B cell (primary cell): ENCODE results near the gene KLHL1. TPM values are rescaled to one million over a fixed set of nuclear protein-coding genes. Genes with fewer than 3 reads are reported as not detected.

Experiments
- ATAC-seq: fragments of 200-7000 bp; cut with Tn5 transposase; one replicate; pipeline ENCODE4 v1.10.0; 2021; ENCODE audit warnings: low read depth, mild to moderate bottlenecking, moderate number of reproducible peaks, moderate library complexity
- CTCF ChIA-PET: fragments of 350-600 bp; sonication (Branson Sonifier 250); formaldehyde crosslinking; loops from one replicate; lab custom pipeline; 2021; ENCODE audit warnings: antibody characterized with exemption, inconsistent platforms; lab: Charles Lee
- POLR2A ChIA-PET: fragments of 350-600 bp; sonication (Branson Sonifier 250); formaldehyde crosslinking; loops from one replicate; lab custom pipeline; 2021; ENCODE audit warnings: antibody characterized with exemption; lab: Charles Lee
- DNase-seq: peaks from one replicate; pipeline ENCODE4 v3.0.0; 2013
- H2AFZ ChIP-seq: 2 replicates; pipeline ENCODE4 v1.6.1; 2012; ENCODE audit warnings: mild to moderate bottlenecking, low read depth, low read length; ENCODE audit not compliant: insufficient read depth, poor library complexity, severe bottlenecking
- H3K27ac ChIP-seq, 2 donors: 1 replicate in 1 of 2; 2 replicates in 1 of 2; pipeline ENCODE4 v1.5.1; 2012 to 2013; ENCODE audit warnings: low read length in 2 of 2, mild to moderate bottlenecking in 2 of 2, moderate library complexity in 1 of 2
- H3K27me3 ChIP-seq, 4 experiments: fragments of 200-600 bp in 1 of 4; sonication (generic) in 1 of 4; replicated peaks in 1 of 4; 1 replicate in 2 of 4; 2 replicates in 2 of 4; pipeline versions ENCODE4 v1.6.1 to v1.7.0; 2013 to 2016; ENCODE audit warnings: low read length in 3 of 4, mild to moderate bottlenecking in 2 of 4, mixed read lengths in 1 of 4, moderate library complexity in 1 of 4; ENCODE audit not compliant: insufficient read depth in 4 of 4, control insufficient read depth in 3 of 4; ENCODE audit errors: control extremely low read depth in 1 of 4
- H3K36me3 ChIP-seq, 2 experiments: replicated peaks in 1 of 2; 1 replicate in 1 of 2; 2 replicates in 1 of 2; pipeline versions ENCODE4 v1.6.1 to v1.7.1; 2013; ENCODE audit warnings: low read length in 1 of 2; ENCODE audit not compliant: insufficient read depth in 2 of 2, control insufficient read depth in 1 of 2; ENCODE audit errors: control extremely low read depth in 1 of 2, extremely low read depth in 1 of 2
- H3K4me1 ChIP-seq, 2 donors: fragments of 200-600 bp in 1 of 2; sonication (generic) in 1 of 2; 1 replicate in 1 of 2; 2 replicates in 1 of 2; pipeline versions ENCODE4 v1.5.1 to v1.6.1; 2013 to 2017; ENCODE audit warnings: low read length in 2 of 2; ENCODE audit not compliant: control insufficient read depth in 2 of 2, insufficient read depth in 2 of 2
- H3K4me2 ChIP-seq: replicated peaks from 2 replicates; pipeline ENCODE3; 2012; ENCODE audit warnings: mild to moderate bottlenecking, low read depth, low read length; ENCODE audit not compliant: poor library complexity, severe bottlenecking
- H3K4me3 ChIP-seq, 5 experiments: fragments of 200-600 bp in 1 of 5; sonication (generic) in 1 of 5; 1 replicate in 3 of 5; 2 replicates in 2 of 5; pipeline versions ENCODE4 v1.5.1 to v1.7.0; 2011 to 2016; ENCODE audit warnings: low read length in 4 of 5, mild to moderate bottlenecking in 4 of 5, low read depth in 2 of 5, control low read depth in 1 of 5, moderate library complexity in 1 of 5; ENCODE audit not compliant: insufficient read depth in 1 of 5; ENCODE audit errors: control extremely low read depth in 1 of 5, extremely low read depth in 1 of 5
- H3K79me2 ChIP-seq: fragments of 200-600 bp; sonication (generic); one replicate; pipeline ENCODE4 v1.6.0; 2016; ENCODE audit warnings: low read length; ENCODE audit not compliant: control insufficient read depth, insufficient read depth
- H3K9ac ChIP-seq: fragments of 200-600 bp; sonication (generic); 2 replicates; pipeline ENCODE4 v1.6.1; 2017; ENCODE audit warnings: mild to moderate bottlenecking, low read length, moderate library complexity
- H3K9me3 ChIP-seq, 3 donors: one replicate each; pipeline versions ENCODE4 v1.6.1 to v1.7.1; 2013; ENCODE audit warnings: low read length in 2 of 3; ENCODE audit not compliant: control insufficient read depth in 2 of 3, insufficient read depth in 1 of 3; ENCODE audit errors: control extremely low read depth in 1 of 3
- H4K20me1 ChIP-seq: 2 replicates; pipeline ENCODE4 v1.6.0; 2012; ENCODE audit warnings: mild to moderate bottlenecking, low read length; ENCODE audit not compliant: insufficient read depth, control insufficient read depth, poor library complexity, severe bottlenecking
- H3K27ac Mint-ChIP-seq: one replicate; pipeline ENCODE4 v1.8.0; 2021; ENCODE audit warnings: mixed read lengths
- H3K27me3 Mint-ChIP-seq: one replicate; pipeline ENCODE4 v1.8.0; 2021; ENCODE audit warnings: mixed read lengths
- H3K4me1 Mint-ChIP-seq: one replicate; pipeline ENCODE4 v1.8.0; 2021; ENCODE audit warnings: mixed read lengths
- H3K4me3 Mint-ChIP-seq: one replicate; pipeline ENCODE4 v1.8.0; 2021; ENCODE audit warnings: mixed read lengths
- H3K9me3 Mint-ChIP-seq: one replicate; pipeline ENCODE4 v1.8.0; 2022; ENCODE audit warnings: mixed read lengths; ENCODE audit not compliant: insufficient read depth
- EZH2 ChIP-seq: IDR thresholded peaks from 2 replicates; pipeline ENCODE4 v1.6.1; 2012; ENCODE audit warnings: borderline replicate concordance, low read depth, mild to moderate bottlenecking, moderate library complexity, low read length; ENCODE audit not compliant: insufficient read depth, poor library complexity, severe bottlenecking
- whole genome bisulfite sequencing: methylation state at CpG from one replicate; pipeline ENCODE4 v1.1.5; 2013; ENCODE audit warnings: missing lambda C conversion rate; ENCODE audit not compliant: insufficient coverage; 5-methylcytosine and 5-hydroxymethylcytosine counted together
- intact Hi-C: fragments of 100-400 bp; cut with micrococcal nuclease; formaldehyde crosslinking; loops from one replicate; pipeline ENCODE4 v1.10.0; 2022
- polyA plus RNA-seq: library from polyadenylated mRNA; depleted of rRNA; stranded (reverse); fragments of >200 nt; gene quantifications from 2 replicates; pipeline ENCODE4 v1.2.3, GENCODE V29; 2012
- total RNA-seq, 2 donors: library from RNA; stranded (reverse); fragments of 120-200 nt in 1 of 2; gene quantifications; 1 replicate in 1 of 2; 2 replicates in 1 of 2; pipeline versions ENCODE4 v1.2.3 to v1.2.4, GENCODE V29; 2013 to 2022
- TF ChIP-seq, protein P1 (sequence below): fragments of 200-600 bp; IDR thresholded peaks from one replicate; pipeline ENCODE4 v1.8.0; 2022; ENCODE audit warnings: antibody characterized with exemption, mild to moderate bottlenecking

KLHL1 gene
- total and polyA plus RNA-seq, 2 donors (not counting 1 experiment from before 2014, with no cell fraction given): not detected

DNA sequence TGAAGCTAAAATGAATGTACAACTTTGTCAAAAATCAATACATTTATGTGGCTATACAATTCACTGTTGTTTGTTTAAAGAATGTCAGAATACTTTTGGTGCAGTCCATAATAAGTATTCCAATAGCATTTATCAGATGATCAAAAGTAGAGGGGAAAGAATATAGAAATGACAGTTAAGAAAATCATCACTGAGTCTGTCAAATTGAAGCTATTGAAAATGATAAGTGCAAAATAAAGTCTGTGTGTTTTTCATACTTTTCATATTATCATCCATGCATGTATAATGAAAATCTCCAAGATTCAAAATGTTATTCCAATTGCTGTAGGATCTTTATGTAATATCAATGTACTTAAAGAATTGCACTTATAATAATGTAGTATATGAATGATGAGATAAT, 93.9 kb downstream of the KLHL1 start:
- H3K4me1 Mint-ChIP-seq: no peaks in the 10 kb centered on the region
- Histone ChIP-seq H3K27me3 (no peaks in the 10 kb centered on the region), H3K79me2 (no peaks in the 10 kb centered on the region), H3K9ac (no peak overlapping the region), H3K4me1 (no peaks in the 10 kb centered on the region), H2AFZ (no peak overlapping the region), H3K4me3 (no peak overlapping the region), H4K20me1 (no peaks in the 10 kb centered on the region), H3K9me3 (peaks cover 0 to 15% (median 1%) of the 10 kb centered on the region in 3 donors), H3K36me3 (no peaks in the 10 kb centered on the region), H3K27ac (no peak overlapping the region), H3K4me2 (no peak overlapping the region)
- ATAC-seq (no peak), DNase-seq (no peak)
- intact Hi-C loops: no loop called here
- no peak overlapping the region for H3K27ac Mint-ChIP-seq
- H3K27me3 Mint-ChIP-seq: no peaks in the 10 kb centered on the region
- ChIA-PET POLR2A (no interaction called here), CTCF (no interaction called here)
- no peak overlapping the region for H3K4me3 Mint-ChIP-seq
- TF ChIP-seq, protein P1, sequence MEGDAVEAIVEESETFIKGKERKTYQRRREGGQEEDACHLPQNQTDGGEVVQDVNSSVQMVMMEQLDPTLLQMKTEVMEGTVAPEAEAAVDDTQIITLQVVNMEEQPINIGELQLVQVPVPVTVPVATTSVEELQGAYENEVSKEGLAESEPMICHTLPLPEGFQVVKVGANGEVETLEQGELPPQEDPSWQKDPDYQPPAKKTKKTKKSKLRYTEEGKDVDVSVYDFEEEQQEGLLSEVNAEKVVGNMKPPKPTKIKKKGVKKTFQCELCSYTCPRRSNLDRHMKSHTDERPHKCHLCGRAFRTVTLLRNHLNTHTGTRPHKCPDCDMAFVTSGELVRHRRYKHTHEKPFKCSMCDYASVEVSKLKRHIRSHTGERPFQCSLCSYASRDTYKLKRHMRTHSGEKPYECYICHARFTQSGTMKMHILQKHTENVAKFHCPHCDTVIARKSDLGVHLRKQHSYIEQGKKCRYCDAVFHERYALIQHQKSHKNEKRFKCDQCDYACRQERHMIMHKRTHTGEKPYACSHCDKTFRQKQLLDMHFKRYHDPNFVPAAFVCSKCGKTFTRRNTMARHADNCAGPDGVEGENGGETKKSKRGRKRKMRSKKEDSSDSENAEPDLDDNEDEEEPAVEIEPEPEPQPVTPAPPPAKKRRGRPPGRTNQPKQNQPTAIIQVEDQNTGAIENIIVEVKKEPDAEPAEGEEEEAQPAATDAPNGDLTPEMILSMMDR: no peak
- no peak for TF ChIP-seq EZH2
- H3K9me3 Mint-ChIP-seq: peaks cover 11% of the 10 kb centered on the region

DNA sequence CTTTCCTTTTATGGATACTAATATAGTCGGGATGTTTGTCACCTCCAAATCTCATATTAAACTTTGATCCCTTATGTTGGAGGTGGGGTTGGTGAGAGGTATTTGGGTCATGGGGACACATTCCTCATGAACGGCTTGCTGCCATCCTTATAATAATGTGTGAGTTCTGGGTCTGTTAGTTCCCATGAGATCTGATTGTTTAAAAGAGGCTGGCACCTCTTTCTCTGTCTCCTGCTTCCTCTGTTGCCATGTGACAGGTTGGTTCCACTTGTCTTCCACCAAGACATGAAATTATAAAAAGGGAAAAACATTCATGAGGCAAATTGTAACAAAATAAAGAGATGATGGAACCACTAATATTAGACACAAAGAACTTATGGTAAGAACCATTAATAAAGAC, 108.4 kb downstream of the KLHL1 start:
- TF ChIP-seq, protein P1: no peak
- no peak for TF ChIP-seq EZH2
- Histone ChIP-seq H3K27ac (no peak overlapping the region), H3K9me3 (no peaks in the 10 kb centered on the region), H3K4me3 (no peak overlapping the region), H3K27me3 (no peaks in the 10 kb centered on the region), H2AFZ (no peak overlapping the region), H3K4me1 (no peaks in the 10 kb centered on the region), H3K4me2 (no peak overlapping the region), H3K9ac (no peak overlapping the region), H3K36me3 (no peaks in the 10 kb centered on the region), H3K79me2 (no peaks in the 10 kb centered on the region), H4K20me1 (no peaks in the 10 kb centered on the region)
- no peak for ATAC-seq
- ChIA-PET POLR2A (no interaction called here), CTCF (interaction anchor here (0.6 kb wide), 1 partner anchor 25 kb away, joined by 3 read pairs; no protein-coding TSS in a partner anchor)
- no peaks in the 10 kb centered on the region for H3K9me3 Mint-ChIP-seq
- DNase-seq: no peak
- intact Hi-C loops: no loop called here
- WGBS: 80% methylated on average over 1 of the region's 2 CpGs
- no peaks in the 10 kb centered on the region for H3K4me1 Mint-ChIP-seq
- H3K27ac Mint-ChIP-seq: no peak overlapping the region
- no peak overlapping the region for H3K4me3 Mint-ChIP-seq
- no peaks in the 10 kb centered on the region for H3K27me3 Mint-ChIP-seq
